Activated naive CD4-positive, alpha-beta T cell treated with anti-CD3 and anti-CD28 coated beads, Interleukin-2, amount 10 ng/mL, durations not matched to agents 7 days and 5 days (primary cell): Measurements from ENCODE around the gene PDHB.

Source experiments
- CTCF ChIA-PET: fragments of 350-600 bp; sonication (Branson Sonifier 250); formaldehyde crosslinking; loops from one replicate; lab custom pipeline; 2021; ENCODE audit warnings: antibody characterized with exemption; lab: Charles Lee
- DNase-seq: peaks from one replicate; pipeline ENCODE4 v3.0.0-alpha.2; 2020
- H3K27ac Mint-ChIP-seq: one replicate; pipeline ENCODE4 v1.8.0; 2021; ENCODE audit warnings: mild to moderate bottlenecking, moderate library complexity, mixed read lengths
- H3K27me3 Mint-ChIP-seq: one replicate; pipeline ENCODE4 v1.8.0; 2021; ENCODE audit warnings: mild to moderate bottlenecking, mixed read lengths
- H3K36me3 Mint-ChIP-seq: one replicate; pipeline ENCODE4 v1.8.0; 2021; ENCODE audit warnings: mixed read lengths
- H3K4me1 Mint-ChIP-seq: one replicate; pipeline ENCODE4 v1.8.0; 2021; ENCODE audit warnings: mixed read lengths
- H3K4me3 Mint-ChIP-seq: one replicate; pipeline ENCODE4 v1.8.0; 2021; ENCODE audit warnings: mild to moderate bottlenecking, moderate library complexity, mixed read lengths
- H3K9me3 Mint-ChIP-seq: one replicate; pipeline ENCODE4 v1.8.0; 2021; ENCODE audit warnings: mixed read lengths

Gene PDHB

DNA sequence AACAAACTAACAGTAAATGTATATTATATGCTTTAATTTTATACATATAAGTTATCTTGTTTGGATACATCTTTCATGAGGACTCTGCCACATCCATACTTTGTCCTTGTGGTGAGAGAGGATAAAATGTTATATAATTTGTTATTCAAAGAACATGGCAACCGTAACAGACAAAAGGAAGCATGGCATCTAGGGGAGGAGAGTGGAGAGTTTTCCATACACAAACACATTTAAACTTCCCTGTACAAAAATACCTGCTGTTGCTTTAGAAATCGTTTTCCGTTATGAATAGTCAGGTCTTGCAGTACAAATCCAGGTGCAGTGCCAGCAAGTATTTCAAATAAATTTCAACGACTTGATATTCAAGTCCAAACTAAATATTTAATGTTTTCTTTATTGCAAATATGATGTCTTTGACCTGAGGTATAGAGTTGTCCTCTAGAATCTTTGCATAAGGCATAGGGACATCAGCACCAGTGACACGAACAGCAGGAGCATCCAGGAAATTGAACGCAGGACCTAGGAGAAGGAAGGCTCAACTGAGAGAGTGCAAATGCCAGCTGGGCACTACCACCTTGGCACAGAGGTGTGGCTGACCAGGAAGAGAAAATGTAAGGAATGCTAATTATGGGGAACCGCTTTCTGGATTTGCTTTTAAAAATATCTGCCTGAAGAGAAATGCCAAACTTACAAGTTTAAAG lies 5.8 kb downstream of the PDHB start:
- Mint-ChIP-seq H3K4me1 (peaks cover 12% of the 10 kb centered on the region), H3K27ac (no peak overlapping the region), H3K36me3 (peaks cover 46% of the 10 kb centered on the region), H3K9me3 (no peaks in the 10 kb centered on the region), H3K4me3 (no peak overlapping the region), H3K27me3 (no peaks in the 10 kb centered on the region)
- no peak for DNase-seq
- CTCF ChIA-PET = interaction anchor here (1.2 kb wide), 1 partner anchor 121 kb away, joined by 3 read pairs; no protein-coding TSS in a partner anchor

- Mint-ChIP-seq H3K9me3 (no peaks in the 10 kb centered on the region), H3K27ac (no peak overlapping the region), H3K27me3 (no peaks in the 10 kb centered on the region), H3K36me3 (peaks cover 45% of the 10 kb centered on the region), H3K4me1 (no peaks in the 10 kb centered on the region), H3K4me3 (no peak overlapping the region)
- no peak for DNase-seq
- CTCF ChIA-PET = interaction anchor here (0.8 to 3.1 kb wide), 3 partner anchors 10 to 119 kb away, joined by 3 to 18 read pairs (median 6); no protein-coding TSS in a partner anchor
Measured at GRCh38 chr3:58425782-58426181, 7.8 kb downstream of the PDHB start.

- peaks cover 39% of the 10 kb centered on the region for H3K36me3 Mint-ChIP-seq
- H3K9me3 Mint-ChIP-seq = no peaks in the 10 kb centered on the region
- CTCF ChIA-PET = interaction anchor here (1.0 to 3.1 kb wide), 5 partner anchors 9 to 117 kb away, joined by 3 to 18 read pairs (median 4); no protein-coding TSS in a partner anchor
- H3K4me1 Mint-ChIP-seq = no peaks in the 10 kb centered on the region
- DNase-seq = no peak
- no peak overlapping the region for H3K27ac Mint-ChIP-seq
- no peak overlapping the region for H3K4me3 Mint-ChIP-seq
- no peaks in the 10 kb centered on the region for H3K27me3 Mint-ChIP-seq
Measured at GRCh38 chr3:58424613-58425012, 9.0 kb downstream of the PDHB start.

GRCh38 chr3:58422756-58423325 lies 10.8 kb downstream of the PDHB start:
- no peaks in the 10 kb centered on the region for H3K9me3 Mint-ChIP-seq
- no peak for DNase-seq
- H3K36me3 Mint-ChIP-seq = peaks cover 24% of the 10 kb centered on the region
- no peak overlapping the region for H3K4me3 Mint-ChIP-seq
- no peaks in the 10 kb centered on the region for H3K27me3 Mint-ChIP-seq
- no peak overlapping the region for H3K27ac Mint-ChIP-seq
- H3K4me1 Mint-ChIP-seq = no peaks in the 10 kb centered on the region
- CTCF ChIA-PET = interaction anchor here (0.6 kb wide), 1 partner anchor 67 kb away, joined by 3 read pairs; no protein-coding TSS in a partner anchor

DNA sequence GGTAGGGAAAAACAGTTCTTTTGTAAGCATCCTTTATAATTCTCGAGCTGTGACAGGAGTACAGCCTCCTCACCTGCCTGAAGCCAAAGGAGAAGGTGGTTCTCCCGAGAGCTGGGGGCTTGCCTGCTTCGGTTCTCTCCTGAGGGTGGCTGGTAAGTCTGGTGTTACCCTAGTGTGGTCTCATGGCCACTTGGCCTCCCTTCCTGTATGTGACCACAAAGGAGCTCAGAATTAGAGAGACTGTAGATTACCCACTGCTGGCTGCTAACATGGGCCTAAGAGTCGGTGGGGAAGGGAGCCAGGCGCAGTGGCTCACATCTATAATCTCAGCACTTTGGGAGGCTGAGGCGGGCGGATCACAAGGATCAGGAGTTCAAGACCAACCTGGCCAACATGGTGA lies 12.6 kb downstream of the PDHB start:
- CTCF ChIA-PET = interaction anchor here (1.3 kb wide), 1 partner anchor 115 kb away, joined by 3 read pairs; the partner anchor contains the start of genes HTD2 and RPP14
- Mint-ChIP-seq H3K36me3 (peaks cover 20% of the 10 kb centered on the region), H3K4me1 (no peaks in the 10 kb centered on the region), H3K4me3 (no peak overlapping the region), H3K27me3 (no peaks in the 10 kb centered on the region), H3K9me3 (no peaks in the 10 kb centered on the region), H3K27ac (peak overlapping the region; percentile 24)
- no peak for DNase-seq

DNA sequence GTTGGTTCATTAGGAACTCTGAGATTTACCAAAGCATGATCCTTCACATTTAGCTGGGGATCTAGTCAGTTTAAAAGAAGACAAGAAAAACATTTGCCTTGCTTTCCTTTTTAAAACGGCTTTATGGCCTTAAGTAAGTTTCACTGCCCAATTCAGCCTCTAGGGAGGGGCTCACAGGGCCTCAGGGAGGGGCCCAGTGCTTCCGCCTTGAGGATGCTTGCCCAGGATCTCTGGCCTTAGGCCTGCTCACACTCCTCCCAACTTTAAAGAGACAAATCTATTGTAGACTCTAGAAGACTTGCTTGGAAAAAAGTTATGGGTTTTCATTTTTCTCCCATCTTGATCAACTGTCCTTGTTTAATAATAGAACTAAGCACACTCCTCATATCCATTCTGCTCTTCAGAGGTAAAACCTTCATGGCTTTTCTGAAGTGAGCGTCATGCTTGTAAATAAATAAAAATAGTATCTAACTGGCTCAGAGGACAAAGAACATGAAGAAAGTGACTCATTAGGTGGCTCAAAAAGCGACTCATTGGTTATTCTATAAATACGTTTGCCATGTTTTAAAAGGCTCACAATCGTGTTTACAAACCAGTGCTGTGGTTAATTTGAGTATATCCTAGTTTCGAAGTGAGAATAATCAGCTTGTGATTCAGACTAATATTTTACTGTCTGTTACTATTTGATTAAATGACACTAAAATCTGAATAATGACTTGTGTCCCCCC lies 13.7 kb downstream of the PDHB start:
- H3K4me1 Mint-ChIP-seq = no peaks in the 10 kb centered on the region
- DNase-seq = no peak
- H3K27me3 Mint-ChIP-seq = no peaks in the 10 kb centered on the region
- H3K9me3 Mint-ChIP-seq = no peaks in the 10 kb centered on the region
- H3K36me3 Mint-ChIP-seq = peaks cover 17% of the 10 kb centered on the region
- CTCF ChIA-PET = interaction anchor here (1.3 kb wide), 1 partner anchor 114 kb away, joined by 3 read pairs; the partner anchor contains the start of genes HTD2 and RPP14
- no peak overlapping the region for H3K4me3 Mint-ChIP-seq
- H3K27ac Mint-ChIP-seq = peak overlapping the region; percentile 35

GRCh38 chr3:58418227-58418626 lies 15.4 kb downstream of the PDHB start:
- Mint-ChIP-seq H3K27ac (no peak overlapping the region), H3K4me1 (peaks cover 6% of the 10 kb centered on the region), H3K4me3 (no peak overlapping the region), H3K27me3 (no peaks in the 10 kb centered on the region), H3K9me3 (no peaks in the 10 kb centered on the region), H3K36me3 (peaks cover 12% of the 10 kb centered on the region)
- CTCF ChIA-PET = interaction anchor here (1.0 to 1.5 kb wide), 3 partner anchors 85 to 112 kb away, joined by 3 to 4 read pairs (median 4); partner anchors contain the start of genes HTD2, PXK and RPP14
- DNase-seq = no peak

DNA sequence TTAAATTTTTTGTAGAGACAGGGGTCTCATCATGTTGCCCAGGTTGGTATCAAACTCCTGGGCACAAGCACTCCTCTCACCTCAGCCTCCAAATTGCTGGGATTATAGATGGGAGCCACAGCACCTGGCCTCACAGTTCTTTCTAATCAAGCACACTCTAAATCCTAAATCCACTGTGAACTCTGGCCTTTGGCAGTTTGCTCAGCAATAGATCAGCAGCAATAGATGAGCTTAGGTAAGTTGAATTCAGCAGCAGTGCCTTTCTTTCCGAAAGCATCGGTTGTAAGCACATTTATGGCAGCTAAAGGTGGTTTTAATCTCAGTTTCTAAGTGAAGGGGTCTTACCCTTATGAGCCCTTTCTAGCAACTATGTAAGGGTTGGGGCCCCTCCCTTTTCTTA lies 16.6 kb downstream of the PDHB start:
- CTCF ChIA-PET = interaction anchor here (0.9 to 3.3 kb wide), 2 partner anchors 92 to 110 kb away, joined by 3 to 10 read pairs; no protein-coding TSS in a partner anchor
- Mint-ChIP-seq H3K4me1 (peaks cover 6% of the 10 kb centered on the region), H3K9me3 (no peaks in the 10 kb centered on the region), H3K27me3 (no peaks in the 10 kb centered on the region), H3K4me3 (no peak overlapping the region), H3K27ac (no peak overlapping the region), H3K36me3 (peaks cover 11% of the 10 kb centered on the region)
- no peak for DNase-seq

DNA sequence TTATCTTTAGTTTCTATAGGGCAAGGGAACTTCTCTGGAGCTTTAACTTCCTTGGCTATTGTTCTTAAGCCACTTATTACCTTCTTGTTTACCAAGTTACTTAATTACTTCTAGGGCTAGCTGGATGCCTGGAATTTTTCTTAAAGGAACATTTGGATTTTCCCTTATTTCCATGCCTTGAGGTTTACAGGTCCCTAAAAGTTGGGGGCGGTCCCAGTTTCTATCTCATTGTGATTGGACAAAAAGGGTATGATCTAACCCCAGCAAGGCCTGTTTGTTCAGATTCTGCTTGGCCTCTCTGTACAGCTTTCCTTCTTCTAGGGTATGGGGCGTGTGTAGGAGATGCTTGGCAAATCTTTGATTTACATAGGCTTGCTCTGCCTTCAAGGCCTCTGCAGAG lies 17.4 kb downstream of the PDHB start:
- H3K27me3 Mint-ChIP-seq = no peaks in the 10 kb centered on the region
- no peaks in the 10 kb centered on the region for H3K9me3 Mint-ChIP-seq
- peaks cover 6% of the 10 kb centered on the region for H3K4me1 Mint-ChIP-seq
- CTCF ChIA-PET = interaction anchor here (0.7 to 3.3 kb wide), 12 partner anchors 9 to 118 kb away, joined by 3 to 30 read pairs (median 5); partner anchors contain the start of genes HTD2, PDHB, PXK and RPP14
- H3K36me3 Mint-ChIP-seq = peaks cover 6% of the 10 kb centered on the region
- DNase-seq = no peak
- H3K27ac Mint-ChIP-seq = no peak overlapping the region
- no peak overlapping the region for H3K4me3 Mint-ChIP-seq

DNA sequence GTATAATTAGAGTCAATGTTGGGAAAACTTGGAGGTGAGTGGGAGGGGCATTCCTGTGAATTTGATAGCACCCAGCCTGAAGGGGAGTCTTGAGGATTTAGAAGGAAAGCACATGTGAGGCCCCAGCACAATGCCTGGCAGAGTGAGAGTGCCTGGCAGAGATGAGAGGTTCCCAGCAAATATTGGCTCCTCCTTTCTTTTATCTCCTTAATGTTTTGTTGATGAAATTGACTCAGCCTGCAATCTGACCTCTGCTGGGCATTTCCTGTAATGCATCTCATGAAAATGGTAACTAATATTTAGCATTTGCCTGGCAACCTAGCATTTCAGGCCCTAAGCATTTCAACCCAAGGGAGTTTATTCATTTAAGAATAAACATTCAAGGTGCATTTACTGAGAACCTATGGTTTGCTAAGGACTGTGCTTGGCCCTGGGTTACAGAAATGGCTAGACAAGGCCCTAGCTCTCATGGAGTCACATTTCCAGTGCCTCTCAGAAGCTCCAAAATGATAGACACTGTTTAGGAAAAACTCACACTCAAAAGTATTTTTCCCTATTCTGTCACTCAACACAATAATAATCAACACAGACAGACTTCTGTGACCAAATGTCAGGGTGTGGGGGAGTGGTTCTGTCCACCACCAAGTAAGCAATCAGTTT lies 19.0 kb downstream of the PDHB start:
- Mint-ChIP-seq H3K27ac (no peak overlapping the region), H3K9me3 (no peaks in the 10 kb centered on the region), H3K4me1 (peaks cover 6% of the 10 kb centered on the region), H3K27me3 (no peaks in the 10 kb centered on the region), H3K36me3 (peaks cover 19% of the 10 kb centered on the region), H3K4me3 (no peak overlapping the region)
- CTCF ChIA-PET = interaction anchor here (0.6 to 3.3 kb wide), 15 partner anchors 9 to 152 kb away, joined by 3 to 30 read pairs (median 4); partner anchors contain the start of genes HTD2, PXK and RPP14
- DNase-seq = peak; percentile 64

DNA sequence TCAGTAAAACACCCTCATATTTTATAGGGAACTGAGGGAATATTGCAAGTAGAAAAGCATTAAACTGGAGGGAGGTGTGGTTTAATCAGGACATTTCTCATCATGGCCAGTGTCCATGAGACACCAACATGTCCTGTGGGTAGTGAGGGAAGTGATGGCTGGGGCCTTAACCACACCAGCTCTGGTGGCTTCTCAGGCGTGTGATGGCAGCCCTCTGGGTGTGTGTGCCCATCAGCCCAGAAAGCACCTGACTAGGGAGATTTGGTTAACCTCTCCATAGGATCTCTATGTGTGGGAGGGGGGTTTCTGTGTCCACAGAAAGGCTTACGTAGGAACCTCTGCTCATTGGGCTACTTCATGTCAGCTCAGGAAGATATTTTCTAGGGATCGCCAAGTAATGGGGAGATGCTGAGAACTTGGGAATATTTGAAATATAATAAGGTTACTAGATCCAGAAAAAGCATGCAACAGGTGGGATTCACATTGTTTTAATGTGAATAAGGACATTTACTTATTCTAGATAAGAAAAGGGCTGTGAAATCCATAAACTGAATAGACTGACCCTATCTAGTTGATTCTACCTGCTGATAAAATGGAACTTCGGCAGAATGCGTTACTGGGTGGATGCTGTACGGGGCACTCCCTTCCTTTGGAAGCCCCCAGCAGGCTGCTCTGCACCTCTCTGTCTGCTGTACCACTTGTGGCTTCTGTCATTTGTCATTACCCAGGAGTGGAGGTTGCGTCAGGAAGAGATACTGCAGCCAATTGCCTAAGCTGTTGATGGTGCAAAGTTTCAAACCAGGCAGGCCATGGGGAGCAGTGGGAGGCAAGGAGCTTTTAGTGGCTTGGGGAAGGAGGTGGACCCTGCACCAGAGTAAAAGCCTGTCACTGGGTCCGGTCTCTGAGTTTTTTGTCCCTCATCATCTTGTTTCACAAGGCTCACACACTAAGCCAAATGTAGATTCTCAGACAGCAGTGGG lies 21.5 kb downstream of the PDHB start:
- CTCF ChIA-PET = interaction anchor here (1.0 to 1.7 kb wide), 4 partner anchors 11 to 104 kb away, joined by 3 to 11 read pairs (median 3); no protein-coding TSS in a partner anchor
- H3K36me3 Mint-ChIP-seq = peaks cover 28% of the 10 kb centered on the region
- no peak overlapping the region for H3K27ac Mint-ChIP-seq
- no peaks in the 10 kb centered on the region for H3K9me3 Mint-ChIP-seq
- H3K27me3 Mint-ChIP-seq = no peaks in the 10 kb centered on the region
- H3K4me3 Mint-ChIP-seq = no peak overlapping the region
- peaks cover 6% of the 10 kb centered on the region for H3K4me1 Mint-ChIP-seq
- no peak for DNase-seq

DNA sequence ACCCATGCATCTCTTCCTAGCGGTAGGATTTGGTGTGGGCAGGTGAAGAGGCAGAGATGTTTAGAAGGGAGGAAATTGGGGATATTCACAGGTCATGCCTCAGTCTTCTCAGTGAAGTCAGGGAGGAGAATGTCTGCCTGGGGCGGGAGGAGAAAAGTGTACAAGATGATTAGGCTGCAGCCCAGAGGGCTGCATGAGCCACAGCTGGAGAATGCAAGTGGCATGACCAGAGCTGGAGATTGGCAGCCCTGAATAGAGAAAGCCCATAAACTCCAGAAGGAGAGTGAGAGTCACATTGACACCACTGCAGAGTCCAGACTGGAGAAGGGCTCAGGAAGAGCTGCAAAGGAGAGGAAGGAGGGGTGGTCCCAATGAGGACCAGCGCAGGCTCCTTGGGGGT lies 22.6 kb downstream of the PDHB start:
- Mint-ChIP-seq H3K36me3 (peaks cover 28% of the 10 kb centered on the region), H3K9me3 (no peaks in the 10 kb centered on the region), H3K27me3 (no peaks in the 10 kb centered on the region), H3K27ac (no peak overlapping the region), H3K4me3 (no peak overlapping the region), H3K4me1 (peaks cover 6% of the 10 kb centered on the region)
- no peak for DNase-seq
- CTCF ChIA-PET = interaction anchor here (1.1 kb wide), 1 partner anchor 77 kb away, joined by 4 read pairs; no protein-coding TSS in a partner anchor
